GM12865 (cell line): ENCODE results near the gene SLC24A3.

Source experiments
- DNase-seq: peaks from one replicate; pipeline ENCODE4 v3.0.0; 2010; ENCODE audit warnings: low read depth
- H3K4me3 ChIP-seq: 2 replicates; pipeline ENCODE4 v1.5.1; 2011; ENCODE audit warnings: mild to moderate bottlenecking, low read depth, low read length, control low read depth
- TF ChIP-seq, protein P1 (sequence below): IDR thresholded peaks from 2 replicates; pipeline ENCODE4 v1.5.1; 2011; ENCODE audit warnings: low read length, control low read depth, low read depth, inconsistent platforms; ENCODE audit not compliant: insufficient read depth; ENCODE audit errors: missing control alignments

SLC24A3 gene

DNA sequence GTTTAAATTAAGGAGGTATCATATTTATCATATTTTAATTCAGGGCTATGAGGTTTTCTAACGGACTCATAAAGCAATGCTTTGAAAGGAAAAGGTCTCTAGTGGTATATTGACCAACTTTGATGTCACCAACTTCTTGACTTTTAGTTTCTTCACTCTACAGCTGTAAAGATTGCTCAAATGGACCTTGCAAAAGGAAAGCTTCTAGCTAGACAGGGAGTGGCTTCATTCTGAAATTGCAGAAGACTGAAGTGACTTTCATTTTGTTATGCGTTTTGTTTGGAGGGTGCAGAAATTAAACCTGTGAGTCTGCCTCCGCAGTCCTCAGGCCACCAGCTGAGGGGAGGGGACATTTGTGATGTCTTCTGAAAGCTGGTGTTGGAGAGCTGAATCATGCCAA lies 95.7 kb downstream of the SLC24A3 start:
- no peak overlapping the region for H3K4me3 ChIP-seq
- no peak for DNase-seq
- TF ChIP-seq, protein P1, sequence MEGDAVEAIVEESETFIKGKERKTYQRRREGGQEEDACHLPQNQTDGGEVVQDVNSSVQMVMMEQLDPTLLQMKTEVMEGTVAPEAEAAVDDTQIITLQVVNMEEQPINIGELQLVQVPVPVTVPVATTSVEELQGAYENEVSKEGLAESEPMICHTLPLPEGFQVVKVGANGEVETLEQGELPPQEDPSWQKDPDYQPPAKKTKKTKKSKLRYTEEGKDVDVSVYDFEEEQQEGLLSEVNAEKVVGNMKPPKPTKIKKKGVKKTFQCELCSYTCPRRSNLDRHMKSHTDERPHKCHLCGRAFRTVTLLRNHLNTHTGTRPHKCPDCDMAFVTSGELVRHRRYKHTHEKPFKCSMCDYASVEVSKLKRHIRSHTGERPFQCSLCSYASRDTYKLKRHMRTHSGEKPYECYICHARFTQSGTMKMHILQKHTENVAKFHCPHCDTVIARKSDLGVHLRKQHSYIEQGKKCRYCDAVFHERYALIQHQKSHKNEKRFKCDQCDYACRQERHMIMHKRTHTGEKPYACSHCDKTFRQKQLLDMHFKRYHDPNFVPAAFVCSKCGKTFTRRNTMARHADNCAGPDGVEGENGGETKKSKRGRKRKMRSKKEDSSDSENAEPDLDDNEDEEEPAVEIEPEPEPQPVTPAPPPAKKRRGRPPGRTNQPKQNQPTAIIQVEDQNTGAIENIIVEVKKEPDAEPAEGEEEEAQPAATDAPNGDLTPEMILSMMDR: no peak

GRCh38 chr20:19310541-19310940 lies 98.1 kb downstream of the SLC24A3 start:
- TF ChIP-seq, protein P1: no peak
- no peak for DNase-seq
- H3K4me3 ChIP-seq: no peak overlapping the region

GRCh38 chr20:19313342-19314069 lies 101.1 kb downstream of the SLC24A3 start:
- no peak for DNase-seq
- H3K4me3 ChIP-seq: no peak overlapping the region
- TF ChIP-seq, protein P1: no peak

- no peak for DNase-seq
- TF ChIP-seq, protein P1: no peak
- no peak overlapping the region for H3K4me3 ChIP-seq
Observed at GRCh38 chr20:19314621-19315020, 102.2 kb downstream of the SLC24A3 start.

- TF ChIP-seq, protein P1: no peak
- no peak overlapping the region for H3K4me3 ChIP-seq
- DNase-seq: peak; percentile 7
Observed at GRCh38 chr20:19317237-19318069, 105.0 kb downstream of the SLC24A3 start.

GRCh38 chr20:19318610-19319009 lies 106.2 kb downstream of the SLC24A3 start:
- no peak overlapping the region for H3K4me3 ChIP-seq
- TF ChIP-seq, protein P1: no peak
- no peak for DNase-seq
